HEK293 (cell line): ENCODE measurements around the gene ATP10A.

Experiments used
- CTCF ChIP-seq: fragments of 450-650 bp; formaldehyde crosslinking; IDR thresholded peaks from 2 replicates; pipeline ENCODE4 v1.5.1; 2016; ENCODE audit warnings: missing biosample characterization, missing genetic modification characterization
- TCF7L2 ChIP-seq: IDR thresholded peaks from 2 replicates; pipeline ENCODE4 v1.6.1; 2011; ENCODE audit warnings: low read depth, mild to moderate bottlenecking, inconsistent platforms, low read length, moderate library complexity, borderline replicate concordance
- ZBTB21 ChIP-seq: fragments of 450-650 bp; formaldehyde crosslinking; IDR thresholded peaks from 2 replicates; pipeline ENCODE4 v1.5.1; 2017; ENCODE audit warnings: missing biosample characterization, missing genetic modification characterization
- ZNF239 ChIP-seq: fragments of 450-650 bp; formaldehyde crosslinking; IDR thresholded peaks from 2 replicates; pipeline ENCODE4 v1.5.1; 2016; ENCODE audit warnings: missing biosample characterization, missing genetic modification characterization
- ZNF24 ChIP-seq: fragments of 450-650 bp; formaldehyde crosslinking; IDR thresholded peaks from 2 replicates; pipeline ENCODE4 v1.5.1; 2016; ENCODE audit warnings: missing biosample characterization, missing genetic modification characterization
- ZNF26 ChIP-seq: fragments of 450-650 bp; formaldehyde crosslinking; IDR thresholded peaks from 2 replicates; pipeline ENCODE4 v1.5.1; 2016; ENCODE audit warnings: missing biosample characterization, missing genetic modification characterization
- ZNF785 ChIP-seq: fragments of 450-650 bp; formaldehyde crosslinking; IDR thresholded peaks from 2 replicates; pipeline ENCODE4 v1.5.1; 2016; ENCODE audit warnings: missing biosample characterization, missing genetic modification characterization
- TF ChIP-seq, protein P1 (sequence below): IDR thresholded peaks from 2 replicates; pipeline ENCODE4 v1.6.1; 2011; ENCODE audit warnings: mild to moderate bottlenecking, low read depth, low read length, borderline replicate concordance
- TF ChIP-seq, protein P2 (sequence below): fragments of 450-650 bp; formaldehyde crosslinking; IDR thresholded peaks from 2 replicates; pipeline ENCODE4 v1.5.1; 2017; ENCODE audit warnings: missing biosample characterization, missing genetic modification characterization

- TF ChIP-seq, protein P1, sequence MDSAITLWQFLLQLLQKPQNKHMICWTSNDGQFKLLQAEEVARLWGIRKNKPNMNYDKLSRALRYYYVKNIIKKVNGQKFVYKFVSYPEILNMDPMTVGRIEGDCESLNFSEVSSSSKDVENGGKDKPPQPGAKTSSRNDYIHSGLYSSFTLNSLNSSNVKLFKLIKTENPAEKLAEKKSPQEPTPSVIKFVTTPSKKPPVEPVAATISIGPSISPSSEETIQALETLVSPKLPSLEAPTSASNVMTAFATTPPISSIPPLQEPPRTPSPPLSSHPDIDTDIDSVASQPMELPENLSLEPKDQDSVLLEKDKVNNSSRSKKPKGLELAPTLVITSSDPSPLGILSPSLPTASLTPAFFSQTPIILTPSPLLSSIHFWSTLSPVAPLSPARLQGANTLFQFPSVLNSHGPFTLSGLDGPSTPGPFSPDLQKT = no peak
- TF ChIP-seq CTCF (no peak), ZNF24 (tag by site-specific recombination) (no peak), TCF7L2 (no peak), ZBTB21 (tag by site-specific recombination) (no peak), ZNF239 (tag by site-specific recombination) (no peak), ZNF785 (tag by site-specific recombination) (no peak), ZNF26 (tag by site-specific recombination) (no peak)
- TF ChIP-seq, protein P2, sequence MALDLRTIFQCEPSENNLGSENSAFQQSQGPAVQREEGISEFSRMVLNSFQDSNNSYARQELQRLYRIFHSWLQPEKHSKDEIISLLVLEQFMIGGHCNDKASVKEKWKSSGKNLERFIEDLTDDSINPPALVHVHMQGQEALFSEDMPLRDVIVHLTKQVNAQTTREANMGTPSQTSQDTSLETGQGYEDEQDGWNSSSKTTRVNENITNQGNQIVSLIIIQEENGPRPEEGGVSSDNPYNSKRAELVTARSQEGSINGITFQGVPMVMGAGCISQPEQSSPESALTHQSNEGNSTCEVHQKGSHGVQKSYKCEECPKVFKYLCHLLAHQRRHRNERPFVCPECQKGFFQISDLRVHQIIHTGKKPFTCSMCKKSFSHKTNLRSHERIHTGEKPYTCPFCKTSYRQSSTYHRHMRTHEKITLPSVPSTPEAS (tag by site-specific recombination) = no peak
These were observed 66.7 kb downstream of the ATP10A start for GRCh38 chr15:25796395-25796794.
